Measurements from ENCODE around the gene ABLIM3. TPM values are rescaled to one million over a fixed set of nuclear protein-coding genes. Genes with fewer than 3 reads are reported as not detected.

Gene ABLIM3
- total RNA-seq, 3 donors from 2014 or later: 26.3 to 61.9 (median 57.4) TPM

- intact Hi-C loops (cut with DNase I; ENCODE audit: low total_unique reads): no loop called here
- TF ChIP-seq POLR2AphosphoS5 (IDR thresholded peaks at IDR 0.05): no peak
- TF ChIP-seq POLR2A (IDR thresholded peaks at IDR 0.05): no peak
- TF ChIP-seq, protein P1, sequence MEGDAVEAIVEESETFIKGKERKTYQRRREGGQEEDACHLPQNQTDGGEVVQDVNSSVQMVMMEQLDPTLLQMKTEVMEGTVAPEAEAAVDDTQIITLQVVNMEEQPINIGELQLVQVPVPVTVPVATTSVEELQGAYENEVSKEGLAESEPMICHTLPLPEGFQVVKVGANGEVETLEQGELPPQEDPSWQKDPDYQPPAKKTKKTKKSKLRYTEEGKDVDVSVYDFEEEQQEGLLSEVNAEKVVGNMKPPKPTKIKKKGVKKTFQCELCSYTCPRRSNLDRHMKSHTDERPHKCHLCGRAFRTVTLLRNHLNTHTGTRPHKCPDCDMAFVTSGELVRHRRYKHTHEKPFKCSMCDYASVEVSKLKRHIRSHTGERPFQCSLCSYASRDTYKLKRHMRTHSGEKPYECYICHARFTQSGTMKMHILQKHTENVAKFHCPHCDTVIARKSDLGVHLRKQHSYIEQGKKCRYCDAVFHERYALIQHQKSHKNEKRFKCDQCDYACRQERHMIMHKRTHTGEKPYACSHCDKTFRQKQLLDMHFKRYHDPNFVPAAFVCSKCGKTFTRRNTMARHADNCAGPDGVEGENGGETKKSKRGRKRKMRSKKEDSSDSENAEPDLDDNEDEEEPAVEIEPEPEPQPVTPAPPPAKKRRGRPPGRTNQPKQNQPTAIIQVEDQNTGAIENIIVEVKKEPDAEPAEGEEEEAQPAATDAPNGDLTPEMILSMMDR (IDR thresholded peaks at IDR 0.05): no peak
- Histone ChIP-seq H3K4me3 (no peak overlapping the region), H3K27ac (peak overlapping the region in 1 of 2 donors; percentile 32), H3K27me3 (no peaks in the 10 kb centered on the region), H3K9me3 (no peaks in the 10 kb centered on the region), H3K36me3 (no peaks in the 10 kb centered on the region), H3K4me1 (no peaks in the 10 kb centered on the region)
- DNase-seq (ENCODE audit: low spot score in 2 of 2): no peak
Measured at GRCh38 chr5:149206524-149207141, 65.3 kb downstream of the ABLIM3 start.

GRCh38 chr5:149207831-149208230, 66.5 kb downstream of the ABLIM3 start:
- intact Hi-C loops (cut with DNase I; ENCODE audit: low total_unique reads): loop anchor here (1.0 kb wide), 1 partner anchor 9 kb away; no protein-coding TSS in a partner anchor
- H3K4me3 ChIP-seq: no peak overlapping the region
- no peaks in the 10 kb centered on the region for H3K36me3 ChIP-seq
- no peaks in the 10 kb centered on the region for H3K9me3 ChIP-seq
- DNase-seq (ENCODE audit: low spot score in 2 of 2): no peak
- H3K27ac ChIP-seq: no peak overlapping the region
- H3K4me1 ChIP-seq: no peaks in the 10 kb centered on the region
- H3K27me3 ChIP-seq: no peaks in the 10 kb centered on the region
- TF ChIP-seq POLR2A (IDR thresholded peaks at IDR 0.05) (no peak), POLR2AphosphoS5 (IDR thresholded peaks at IDR 0.05) (no peak)
- TF ChIP-seq, protein P1 (IDR thresholded peaks at IDR 0.05): no peak

GRCh38 chr5:149210225-149210624, 68.9 kb downstream of the ABLIM3 start:
- Histone ChIP-seq H3K27ac (no peak overlapping the region), H3K4me1 (no peaks in the 10 kb centered on the region), H3K27me3 (no peaks in the 10 kb centered on the region), H3K36me3 (no peaks in the 10 kb centered on the region), H3K9me3 (no peaks in the 10 kb centered on the region), H3K4me3 (no peak overlapping the region)
- DNase-seq (ENCODE audit: low spot score in 2 of 2): no peak
- intact Hi-C loops (cut with DNase I; ENCODE audit: low total_unique reads): no loop called here
- TF ChIP-seq, protein P1 (IDR thresholded peaks at IDR 0.05): no peak
- TF ChIP-seq POLR2A (IDR thresholded peaks at IDR 0.05): no peak

DNA sequence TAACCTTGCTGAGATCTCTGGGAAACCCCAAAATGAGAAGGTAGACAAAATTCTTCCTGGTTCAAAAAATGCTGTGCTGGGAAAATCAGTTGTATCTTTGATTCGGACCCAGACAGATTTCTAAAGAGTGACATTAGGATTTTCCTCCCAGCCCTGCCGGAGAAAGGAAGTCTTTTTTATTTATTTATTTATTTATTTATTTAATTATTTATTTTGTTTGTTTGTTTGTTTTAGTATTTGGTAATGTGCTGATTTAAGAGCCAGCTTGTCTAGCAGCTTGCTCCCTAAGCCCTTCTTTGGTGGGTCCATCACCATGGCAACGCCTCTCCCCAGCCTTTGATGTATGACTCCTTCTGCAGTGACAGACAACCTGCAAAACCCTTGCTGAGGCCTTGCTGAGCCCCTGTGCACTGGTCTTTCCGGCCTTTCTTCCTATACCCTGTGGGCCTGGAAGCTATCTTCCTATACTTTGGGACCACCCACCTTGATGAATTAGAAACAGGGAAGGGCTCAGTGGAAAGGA, 69.7 kb downstream of the ABLIM3 start:
- no peak for DNase-seq (ENCODE audit: low spot score in 2 of 2)
- no peaks in the 10 kb centered on the region for H3K9me3 ChIP-seq
- no peaks in the 10 kb centered on the region for H3K27me3 ChIP-seq
- TF ChIP-seq, protein P1 (IDR thresholded peaks at IDR 0.05): no peak
- no peak for TF ChIP-seq POLR2AphosphoS5 (IDR thresholded peaks at IDR 0.05)
- no peak for TF ChIP-seq POLR2A (IDR thresholded peaks at IDR 0.05)
- no peak overlapping the region for H3K4me3 ChIP-seq
- no peaks in the 10 kb centered on the region for H3K4me1 ChIP-seq
- intact Hi-C loops (cut with DNase I; ENCODE audit: low total_unique reads): no loop called here
- no peak overlapping the region for H3K27ac ChIP-seq
- H3K36me3 ChIP-seq: no peaks in the 10 kb centered on the region

GRCh38 chr5:149211566-149211965, 70.3 kb downstream of the ABLIM3 start:
- Histone ChIP-seq H3K36me3 (no peaks in the 10 kb centered on the region), H3K27ac (no peak overlapping the region), H3K4me1 (no peaks in the 10 kb centered on the region), H3K4me3 (no peak overlapping the region), H3K27me3 (no peaks in the 10 kb centered on the region), H3K9me3 (no peaks in the 10 kb centered on the region)
- intact Hi-C loops (cut with DNase I; ENCODE audit: low total_unique reads): no loop called here
- no peak for DNase-seq (ENCODE audit: low spot score in 2 of 2)
- TF ChIP-seq, protein P1 (IDR thresholded peaks at IDR 0.05): no peak
- TF ChIP-seq POLR2A (IDR thresholded peaks at IDR 0.05): no peak
- TF ChIP-seq POLR2AphosphoS5 (IDR thresholded peaks at IDR 0.05): no peak

Data from breast epithelium (tissue), 4 donors.